HG03342 (cell line): ENCODE results near the gene ARL8A.
"Not testable (repeated sequence)": the region's sequence is repeated elsewhere in the genome, so short reads cannot be mapped to it uniquely, and the experiment has no call there.

Experiments
- ATAC-seq: cut with Tn5 transposase; IDR thresholded peaks from one replicate; pipeline ENCODE4 v1.9.1; 2021; ENCODE audit warnings: mild to moderate bottlenecking, moderate library complexity; ENCODE audit not compliant: unreplicated experiment

Gene ARL8A

DNA sequence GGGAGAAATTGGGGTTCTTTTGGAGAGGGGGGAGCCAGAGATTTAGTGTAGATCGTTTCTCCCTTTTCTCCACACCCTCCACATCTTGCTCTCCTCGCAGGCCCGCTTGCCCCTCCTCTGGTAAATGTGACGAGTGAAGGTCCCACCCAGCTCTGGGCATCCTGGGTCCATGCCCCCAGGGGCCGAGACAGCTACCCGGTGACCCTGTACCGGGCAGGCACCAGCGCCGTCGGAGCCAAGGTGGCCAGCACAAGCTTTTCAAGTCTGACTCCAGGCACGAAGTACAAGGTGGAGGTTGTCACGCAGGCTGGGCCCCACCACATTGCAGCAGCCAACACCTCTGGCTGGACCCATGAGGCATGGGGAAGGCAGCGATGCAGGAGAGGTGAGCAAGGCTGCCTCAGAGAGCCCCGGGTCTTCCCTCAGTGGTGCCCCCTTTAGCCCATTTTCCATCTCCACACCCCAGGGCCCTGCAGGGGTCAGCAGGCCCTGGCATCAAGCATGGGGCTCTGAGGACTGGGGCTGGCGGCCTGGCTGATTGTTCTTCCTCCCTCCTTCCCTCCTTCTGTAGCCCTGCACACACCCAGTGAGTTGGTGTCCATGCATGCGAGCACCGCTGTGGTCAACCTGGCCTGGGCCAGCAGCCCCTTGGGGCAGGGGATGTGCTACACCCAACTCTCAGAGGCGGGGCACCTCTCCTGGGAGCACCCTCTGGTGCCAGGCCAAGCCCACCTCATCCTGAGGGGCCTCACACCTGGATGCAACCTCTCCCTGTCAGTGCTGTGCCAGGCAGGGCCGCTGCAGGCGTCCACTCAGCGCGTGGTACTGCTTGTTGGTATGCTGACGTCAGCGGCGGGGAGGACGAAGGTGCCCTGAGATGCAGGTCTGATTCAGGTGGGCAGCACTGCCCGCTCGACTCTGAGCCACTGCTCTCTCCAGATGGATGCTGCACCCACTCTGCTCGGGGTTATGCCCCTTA, 32.7 kb upstream of the ARL8A start:
- no peak for ATAC-seq

DNA sequence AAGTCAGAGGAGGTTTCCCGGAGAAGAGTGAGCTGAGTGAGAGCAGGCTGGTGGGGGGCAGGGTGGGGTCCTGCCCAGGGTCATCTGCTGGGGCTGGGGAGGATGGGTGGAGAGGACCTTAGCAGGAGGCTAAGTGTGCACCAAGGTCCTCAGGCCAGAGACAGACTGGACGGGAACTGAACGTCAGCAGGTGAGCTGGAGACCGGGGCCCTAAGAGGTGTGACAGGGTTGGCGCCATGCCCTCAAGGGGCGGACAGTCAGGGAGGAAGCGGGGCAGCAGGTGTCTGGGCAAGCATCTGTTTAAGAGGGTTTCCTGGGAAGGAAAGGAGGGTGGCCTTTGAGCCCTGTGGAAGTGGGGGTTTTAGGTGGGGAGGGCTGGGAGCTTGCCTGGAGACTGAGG, 29.5 kb upstream of the ARL8A start:
- ATAC-seq, result no peak

DNA sequence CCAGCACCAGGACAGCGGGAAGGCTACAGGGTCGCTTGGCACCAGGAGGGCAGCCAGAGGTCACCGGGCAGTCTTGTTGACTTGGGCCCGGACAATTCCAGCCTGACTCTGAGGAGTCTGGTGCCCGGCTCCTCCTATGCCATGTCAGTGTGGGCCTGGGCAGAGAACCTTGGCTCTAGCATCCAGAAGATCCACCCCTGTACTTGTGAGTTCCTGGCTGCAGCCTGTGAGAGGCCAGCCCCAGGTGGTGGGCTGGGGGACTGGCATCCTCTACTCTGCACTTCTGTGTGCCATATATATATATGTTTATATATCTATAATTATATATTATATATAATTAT, 27.4 kb upstream of the ARL8A start:
- no peak for ATAC-seq

DNA sequence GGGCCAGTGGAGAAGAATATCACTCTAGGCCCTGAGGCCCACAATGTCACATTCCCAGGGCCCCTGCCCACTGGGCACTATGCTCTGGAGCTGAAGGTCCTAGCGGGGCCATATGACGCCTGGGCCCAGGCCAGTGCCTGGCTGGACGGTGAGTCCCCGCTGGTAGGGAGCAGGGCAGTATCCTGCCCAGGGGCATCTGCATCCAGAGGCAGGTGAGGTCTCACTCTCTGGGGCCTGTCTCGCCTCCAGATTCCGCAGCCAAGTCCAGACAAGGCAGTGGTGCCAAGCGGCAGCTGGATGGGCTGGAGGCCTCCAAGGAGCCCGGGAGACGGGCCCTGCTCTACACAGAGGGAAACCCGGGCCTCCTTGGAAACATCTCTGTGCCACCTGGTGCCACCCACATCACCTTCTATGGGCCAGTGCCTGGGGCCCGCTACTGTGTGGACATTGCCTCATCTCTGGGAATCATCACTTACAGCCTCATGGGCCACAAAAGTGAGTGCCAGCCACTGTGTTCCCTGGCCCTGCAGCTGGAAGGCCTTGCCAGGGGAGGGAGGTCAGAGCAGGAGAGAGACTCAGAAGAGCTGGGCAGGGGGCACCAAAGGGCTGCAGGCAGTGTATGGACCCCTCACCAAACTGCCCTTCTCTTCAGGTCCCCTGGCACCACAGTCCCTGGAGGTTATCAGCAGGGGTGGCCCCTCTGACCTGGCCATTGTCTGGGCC, 26.9 kb upstream of the ARL8A start:
- ATAC-seq, result no peak

DNA sequence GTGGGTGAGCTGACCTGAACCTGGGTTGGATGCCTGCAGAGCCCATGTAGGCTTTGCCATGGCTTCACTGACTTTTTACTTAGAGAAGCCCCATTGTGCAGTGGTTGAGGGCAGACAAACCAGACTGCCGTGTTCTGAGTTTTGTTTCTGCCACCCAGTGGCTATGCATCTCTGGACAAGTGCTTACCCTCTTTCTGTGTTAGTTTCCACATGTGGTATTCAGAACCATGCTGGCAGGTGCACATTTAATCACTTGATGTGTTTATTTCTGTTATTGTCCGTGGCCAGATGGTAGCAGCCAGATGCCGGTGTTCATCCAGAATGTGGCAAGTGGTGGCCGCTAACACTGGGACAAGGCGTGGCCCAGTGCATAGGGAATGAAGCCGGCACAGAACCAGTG, 26.2 kb upstream of the ARL8A start:
- no peak for ATAC-seq

DNA sequence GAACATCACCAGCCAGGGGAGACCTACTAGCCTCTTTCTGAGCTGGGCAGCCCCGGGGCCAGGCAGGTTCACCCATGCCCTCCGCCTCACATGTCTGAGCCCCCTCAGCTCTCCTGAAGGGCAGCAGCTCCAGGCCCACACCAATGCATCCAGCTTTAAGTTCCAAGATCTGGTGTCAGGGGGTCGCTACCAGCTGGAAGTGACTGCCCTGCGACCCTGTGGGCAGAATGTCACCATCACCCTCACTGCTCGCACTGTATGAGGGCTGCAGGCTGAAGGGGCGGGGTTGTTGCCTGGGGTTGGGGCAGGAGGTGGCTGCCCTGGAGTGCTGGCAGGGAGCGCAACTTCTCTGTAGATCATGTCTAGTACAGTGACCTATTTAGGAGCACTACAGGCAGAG, 24.3 kb upstream of the ARL8A start:
- ATAC-seq, result no peak

DNA sequence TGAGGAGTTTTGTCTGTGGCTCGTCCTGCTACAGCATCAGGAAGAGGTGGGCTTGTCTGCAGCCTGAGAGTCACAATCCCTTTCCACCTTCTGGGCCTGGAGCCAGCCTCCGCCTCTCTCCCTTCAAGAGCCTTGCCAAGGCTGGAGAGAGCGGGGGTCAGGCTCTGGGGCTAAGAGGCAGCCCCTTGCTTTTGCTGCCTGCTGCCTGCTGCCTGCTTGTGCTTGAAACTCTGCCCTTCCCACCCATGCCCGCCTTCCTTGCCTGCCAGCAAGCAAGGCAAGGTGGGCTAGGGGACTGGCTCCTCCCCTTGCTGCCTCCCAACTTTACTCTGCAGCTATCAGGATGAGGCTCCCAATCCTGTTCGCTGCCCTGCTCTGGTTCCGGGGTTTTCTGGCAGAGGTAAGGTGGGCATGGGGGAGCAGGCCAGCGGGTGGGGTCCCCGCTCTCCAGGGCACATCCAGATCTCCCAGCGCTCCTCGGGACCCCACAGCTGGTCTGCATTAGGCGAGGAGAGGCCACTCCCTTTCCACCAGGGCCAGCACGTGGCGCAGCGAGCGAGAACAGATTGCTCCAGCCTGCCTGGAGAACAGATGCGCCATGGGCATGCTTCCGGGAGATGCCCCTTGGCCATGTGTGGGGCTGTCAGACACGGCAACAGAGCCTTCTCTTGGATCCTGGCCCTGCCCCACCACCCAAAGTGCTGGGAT, 23.3 kb upstream of the ARL8A start:
- no peak for ATAC-seq

DNA sequence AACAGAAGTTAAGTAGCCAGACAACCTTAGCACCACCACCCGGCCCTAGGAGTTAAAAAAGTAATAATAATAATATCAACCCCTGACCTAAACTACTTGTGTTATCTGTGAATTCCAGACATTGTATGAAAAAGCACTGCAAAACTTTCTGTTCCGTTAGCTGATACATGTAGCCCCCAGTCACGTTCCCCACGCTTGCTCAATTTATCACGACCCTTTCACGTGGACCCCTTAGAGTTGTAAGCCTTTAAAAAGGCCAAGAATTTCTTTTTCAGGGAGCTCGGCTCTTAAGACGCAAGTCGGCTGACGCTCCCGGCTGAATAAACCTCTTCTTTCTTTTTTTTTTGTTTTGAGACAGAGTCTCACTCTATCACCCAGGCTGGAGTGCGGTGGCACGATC, 22.5 kb upstream of the ARL8A start:
- ATAC-seq, result not testable (repeated sequence)

DNA sequence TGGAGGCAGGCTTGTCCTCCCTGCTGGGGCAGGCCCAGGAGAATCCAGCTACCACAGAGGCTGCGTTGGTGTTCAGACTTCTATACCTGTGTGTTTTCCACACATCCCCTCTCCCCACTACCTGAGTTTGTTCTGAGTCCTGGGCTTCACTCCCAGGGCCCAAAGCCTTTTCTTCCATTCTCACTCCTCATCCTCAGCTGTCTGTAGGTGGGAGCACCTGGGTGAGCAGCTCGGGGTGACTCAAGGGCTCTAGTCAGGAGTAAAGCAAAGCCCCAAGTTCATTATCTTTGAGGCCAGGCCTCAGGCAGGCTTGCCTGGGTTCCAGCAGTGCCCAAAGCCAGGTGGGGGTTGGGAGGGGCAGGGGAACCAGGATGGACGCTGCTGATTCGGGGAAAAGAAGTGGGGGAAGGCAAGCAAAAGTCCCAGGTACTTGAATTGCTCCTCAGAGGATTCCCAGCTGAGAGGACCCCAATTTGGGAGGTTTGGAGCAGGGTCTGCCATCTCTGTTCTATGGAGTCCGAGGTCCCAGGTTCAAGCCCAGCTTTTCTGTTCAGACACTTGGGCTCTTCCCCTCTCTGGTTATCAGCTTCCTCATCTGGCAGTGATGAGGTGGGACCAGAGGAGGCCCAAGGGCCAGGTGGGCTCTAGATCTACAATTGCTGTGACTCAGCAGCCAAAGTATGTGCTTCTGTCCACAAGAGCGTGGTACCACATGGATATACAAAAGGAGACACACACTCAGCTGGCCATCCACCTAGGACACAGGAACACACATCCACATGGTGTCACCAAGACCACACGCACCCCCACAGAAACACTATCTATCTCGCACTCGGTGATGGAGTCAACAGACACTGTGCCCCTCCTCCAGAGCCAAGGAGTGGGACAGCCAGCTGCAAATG, 21.7 kb upstream of the ARL8A start:
- no peak for ATAC-seq

DNA sequence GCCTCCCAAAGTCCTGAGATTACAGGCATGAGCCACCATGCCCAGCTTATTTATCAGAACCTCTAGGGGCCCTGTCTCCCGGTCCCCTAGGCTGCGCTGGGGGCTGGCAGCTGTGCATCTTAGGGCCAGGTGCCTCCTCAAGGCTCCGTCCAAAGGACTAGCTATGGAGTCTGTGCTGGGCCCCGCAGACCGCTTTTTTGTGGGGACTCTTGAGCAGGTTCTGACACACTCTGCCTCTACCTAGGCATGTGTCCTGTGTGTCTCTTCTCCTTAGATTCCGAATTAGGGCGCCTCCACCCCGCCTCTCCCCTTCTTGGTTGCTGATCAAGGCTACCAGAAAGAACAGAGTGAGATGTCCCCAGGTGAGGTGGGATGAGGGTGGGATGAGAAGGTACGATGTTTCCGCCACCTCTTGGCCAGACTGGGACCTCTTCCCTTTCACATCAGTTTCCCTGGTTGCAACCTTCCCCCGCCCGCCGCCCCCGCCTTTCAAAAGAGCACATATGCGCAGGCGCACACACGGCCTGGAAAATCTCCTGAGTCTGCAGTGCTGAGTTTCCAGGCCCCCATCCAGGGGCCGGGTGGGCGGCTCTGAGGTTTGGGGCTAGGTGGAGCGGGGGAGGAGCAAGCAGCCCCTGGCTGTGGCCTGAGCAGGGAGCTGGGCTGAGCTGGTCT, 20.9 kb upstream of the ARL8A start:
- no peak for ATAC-seq

DNA sequence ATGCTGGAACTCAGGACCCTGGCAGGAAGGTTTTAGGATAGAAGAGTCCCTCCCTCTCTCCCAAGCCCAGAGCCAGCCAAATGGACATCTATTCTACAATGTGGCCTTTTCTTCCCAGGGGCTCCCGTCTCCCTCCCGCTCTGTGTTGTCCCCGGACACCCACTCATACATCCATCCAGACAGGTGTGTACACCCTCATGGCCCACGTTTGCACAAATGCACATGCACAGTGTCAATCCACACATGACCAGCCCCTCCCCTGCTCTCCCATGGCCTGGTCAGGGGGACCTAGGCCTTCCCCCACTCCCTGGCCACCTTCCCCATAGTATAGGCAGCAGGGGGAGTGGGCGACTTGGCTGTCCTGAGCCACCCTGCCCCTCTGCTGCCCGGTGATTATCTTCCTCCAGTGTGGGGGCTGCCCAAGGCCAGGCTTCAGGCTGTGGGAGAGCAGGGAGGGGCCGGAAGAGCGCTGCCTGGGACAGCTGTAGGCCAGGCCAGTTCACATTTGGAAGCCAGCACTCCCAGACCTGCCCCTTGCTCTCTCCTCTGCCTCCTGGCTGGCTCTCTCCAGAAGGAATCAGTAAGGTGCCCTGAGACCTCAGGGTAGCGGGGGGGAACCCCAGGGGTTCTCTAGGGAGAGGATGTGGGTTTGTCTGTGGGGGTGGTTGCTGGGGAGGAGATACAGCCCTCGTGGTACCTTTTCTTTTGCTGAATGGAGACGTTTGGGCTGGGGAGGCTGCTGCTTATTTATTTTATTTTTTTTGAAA, 19.9 kb upstream of the ARL8A start:
- peak; percentile 52 for ATAC-seq

DNA sequence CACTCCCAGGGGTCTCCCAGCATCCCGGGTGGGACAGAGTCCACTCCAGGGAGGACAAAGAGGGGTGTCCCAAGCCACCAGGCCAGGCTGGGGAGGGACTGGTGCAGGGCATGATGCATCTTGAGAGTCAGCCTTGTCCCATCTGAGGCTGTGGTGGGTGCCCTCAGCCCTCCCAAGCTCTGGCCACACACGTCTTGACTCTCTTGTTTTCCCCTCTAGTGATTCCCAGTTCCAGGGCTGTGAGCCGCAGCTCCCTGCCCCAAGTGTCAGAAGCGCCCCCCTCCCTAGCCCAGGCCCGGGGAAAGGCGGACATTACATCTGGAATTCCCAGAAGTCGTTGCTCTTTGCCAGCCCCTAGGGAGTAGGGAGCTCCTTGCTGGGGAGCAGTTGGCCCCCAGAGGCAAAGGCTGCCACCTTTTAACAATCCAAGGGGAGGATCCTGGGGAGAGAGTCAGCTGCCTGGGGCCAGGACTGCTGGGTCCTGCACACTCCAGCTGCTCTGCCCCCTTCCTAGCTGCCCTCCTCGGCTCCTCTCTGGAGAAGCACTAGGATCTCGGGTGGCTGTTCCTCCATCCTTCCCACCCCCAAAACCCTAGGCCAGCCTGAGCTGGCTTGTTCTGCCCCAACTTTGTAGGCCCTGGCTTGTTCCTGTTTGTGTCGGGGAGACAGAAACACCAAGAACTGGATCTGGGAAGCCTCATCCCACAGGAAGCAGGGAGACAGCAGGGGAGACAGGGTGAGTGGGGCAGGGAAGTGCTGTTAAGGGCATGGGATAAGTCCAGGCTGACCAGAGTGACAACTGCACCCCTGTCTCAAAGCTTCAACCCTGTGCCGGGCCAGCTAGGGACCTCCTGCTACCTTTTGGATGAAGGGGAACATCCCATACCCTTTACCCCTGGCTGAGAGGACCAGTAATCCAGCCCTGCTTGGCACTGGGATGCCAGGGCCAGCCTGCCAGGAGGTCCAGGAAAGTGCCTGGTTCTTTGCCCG, 19.0 kb upstream of the ARL8A start:
- no peak for ATAC-seq

DNA sequence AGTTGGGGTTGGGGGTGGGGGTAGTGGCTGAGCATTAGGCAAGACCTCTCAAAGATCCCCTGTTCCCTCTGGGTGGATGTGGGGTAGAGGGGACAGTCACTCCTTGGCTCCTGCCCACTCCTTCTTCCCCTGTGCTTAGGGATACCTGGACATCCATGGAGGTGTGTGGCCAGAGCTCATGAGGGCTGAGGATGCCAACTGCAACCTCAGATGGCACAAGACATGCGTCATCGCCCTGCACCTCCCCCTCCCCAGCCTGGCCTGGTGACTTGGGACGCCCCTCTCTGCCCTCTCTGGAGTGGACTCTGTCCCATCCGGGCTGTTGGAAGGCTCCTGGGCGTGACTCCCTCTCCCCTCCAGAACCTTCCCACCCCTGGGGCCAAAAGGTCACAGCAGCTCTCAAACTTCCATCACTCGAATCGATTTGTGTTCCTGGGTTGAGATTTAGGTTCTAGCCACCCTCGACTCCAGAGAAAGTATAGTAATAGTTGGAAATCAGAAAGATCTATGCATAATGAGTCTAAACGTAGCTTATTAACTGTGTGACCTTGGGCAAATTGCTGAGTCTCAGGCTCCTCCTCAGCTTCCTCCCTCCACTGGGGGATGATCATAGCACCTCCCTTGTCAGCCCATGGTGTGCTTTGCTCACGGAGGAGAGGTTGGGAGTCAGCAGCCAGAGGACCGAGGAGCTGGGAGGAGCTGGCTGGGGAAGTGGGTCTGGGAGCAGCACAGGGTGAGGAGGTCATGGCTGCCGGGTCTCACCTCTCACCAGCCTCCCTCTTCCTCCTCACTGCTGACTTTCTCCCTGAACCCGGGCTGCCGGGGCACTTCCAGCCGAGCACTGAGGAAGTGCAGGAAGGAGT, 18.1 kb upstream of the ARL8A start:
- ATAC-seq, result no peak

DNA sequence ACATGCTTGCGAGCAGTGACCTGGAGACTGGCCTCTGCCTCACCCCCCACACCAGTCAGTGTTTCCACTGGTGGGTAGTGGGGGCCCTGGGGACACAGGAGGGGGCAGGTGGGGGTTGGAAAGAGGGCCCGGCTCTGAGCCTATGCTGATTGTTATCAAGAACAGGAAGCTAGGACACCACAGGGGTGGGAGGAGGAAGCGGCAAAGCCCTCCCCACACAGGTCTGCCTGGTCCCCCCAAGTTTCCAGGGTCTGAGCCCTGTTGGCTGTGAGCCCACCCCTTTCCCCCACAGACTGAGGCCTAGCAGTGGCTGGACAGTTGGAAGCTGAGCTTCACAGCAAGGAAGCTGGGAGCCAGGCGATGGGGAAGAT, 17.5 kb upstream of the ARL8A start:
- peak; percentile 34 for ATAC-seq

DNA sequence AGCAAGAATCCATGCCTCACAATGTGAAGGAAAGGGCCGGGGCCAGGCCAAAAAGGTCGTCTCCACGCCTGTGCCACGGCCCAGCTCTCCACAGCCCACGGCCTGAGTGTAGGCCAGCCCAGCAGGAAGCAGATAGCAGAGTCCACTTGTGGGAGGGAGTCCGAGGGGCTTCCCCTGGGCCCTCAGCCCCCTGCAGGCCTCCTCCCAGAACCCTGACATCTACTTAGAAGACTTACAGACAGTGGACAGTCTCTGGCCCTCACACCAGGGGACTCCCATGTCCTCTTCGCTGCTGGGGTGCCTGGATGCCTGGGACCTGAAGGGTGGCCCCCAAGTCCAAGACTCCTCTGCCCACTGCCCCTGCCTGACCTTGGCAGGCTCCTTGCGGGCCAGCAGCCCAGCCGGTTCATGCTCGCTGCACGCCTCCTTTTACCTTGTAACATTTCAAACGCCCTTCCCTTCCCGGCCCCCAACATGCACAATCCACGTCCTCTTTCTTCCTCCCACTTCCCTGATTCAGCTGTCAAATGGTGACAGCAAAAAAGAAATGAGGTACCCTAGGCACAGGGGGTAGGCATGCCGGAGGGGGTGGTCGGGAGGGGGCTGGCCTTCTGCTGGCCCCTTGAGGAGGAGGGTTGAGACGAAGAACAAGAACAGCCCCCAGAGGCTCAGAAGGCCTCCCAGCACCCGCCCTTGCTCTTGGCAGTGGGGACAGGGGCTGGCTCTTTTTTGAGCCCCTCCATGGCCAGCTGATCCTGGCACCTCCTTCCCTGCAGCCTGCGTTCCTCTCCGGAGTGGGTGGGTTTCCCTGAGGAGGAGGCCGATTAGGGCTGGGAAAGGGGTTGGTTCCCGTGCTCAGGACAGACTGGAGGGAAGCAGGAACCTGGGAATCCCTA, 16.9 kb upstream of the ARL8A start:
- ATAC-seq, result no peak

DNA sequence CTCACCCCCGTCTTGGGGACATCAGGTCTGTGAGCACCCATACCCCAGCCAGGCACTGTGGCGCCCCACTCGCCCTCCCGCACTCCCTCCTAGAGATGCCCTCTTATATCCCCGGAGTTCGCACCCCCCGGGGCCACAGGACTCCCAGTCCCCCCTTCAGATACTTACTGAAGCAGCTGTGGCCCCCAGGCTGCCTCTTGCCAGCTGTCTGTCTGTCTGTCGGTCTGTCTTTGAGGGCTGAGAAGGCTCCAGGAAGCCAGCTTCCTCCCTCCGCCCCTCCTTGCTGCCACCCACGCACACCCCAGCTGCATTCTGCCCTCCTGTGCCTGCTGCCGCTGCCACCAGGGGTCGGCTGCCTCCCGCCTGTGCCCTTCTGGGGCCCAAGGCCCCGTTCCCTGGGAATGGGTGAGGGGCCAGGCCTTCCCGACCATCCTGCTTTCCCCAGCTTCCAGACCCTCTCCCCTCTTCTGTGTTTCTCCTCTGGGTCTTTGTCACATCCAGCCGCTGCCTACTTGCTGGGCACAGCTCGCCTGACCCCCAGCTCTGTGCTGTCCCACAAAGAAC, 15.9 kb upstream of the ARL8A start, which contains the start of gene PTPN7:
Gene PTPN7, minus strand, starts transcription at position 226 of the 564 bp plus-strand sequence. CDS start 1,200 bp downstream, outside the sequence.
- no peak for ATAC-seq
